HepG2 (cell line): ENCODE results near the gene ZNF91. TPM values are rescaled to one million over a fixed set of nuclear protein-coding genes. Genes with fewer than 3 reads are reported as not detected.

Experiments used
- HDAC2 ChIP-seq: sonication (generic); formaldehyde crosslinking; IDR thresholded peaks from 2 replicates; pipeline ENCODE4 v1.4.0; 2020; ENCODE audit warnings: missing genetic modification reagents
- HMG20B ChIP-seq: conservative IDR thresholded peaks from 2 replicates; pipeline ENCODE4 v1.6.1; 2016; ENCODE audit warnings: missing genetic modification reagents, missing compliant biosample characterization
- MATR3 ChIP-seq: sonication (generic); formaldehyde crosslinking; IDR thresholded peaks from 2 replicates; pipeline ENCODE4 v1.4.0; 2020; ENCODE audit warnings: missing genetic modification reagents
- NFRKB ChIP-seq: fragments of 450-650 bp; IDR thresholded peaks from 2 replicates; pipeline ENCODE4 v1.6.1; 2017
- SAFB2 ChIP-seq: sonication (generic); formaldehyde crosslinking; IDR thresholded peaks from 2 replicates; pipeline ENCODE4 v1.5.1; 2020; ENCODE audit warnings: missing genetic modification reagents, low read depth, mild to moderate bottlenecking, borderline replicate concordance
- SRF ChIP-seq: IDR thresholded peaks from 2 replicates; pipeline ENCODE4 v1.6.1; 2011; ENCODE audit warnings: mild to moderate bottlenecking, low read depth, low read length, moderate library complexity
- WIZ ChIP-seq: sonication (generic); formaldehyde crosslinking; IDR thresholded peaks from 2 replicates; pipeline ENCODE4 v1.5.1; 2020; ENCODE audit warnings: mild to moderate bottlenecking, missing genetic modification reagents
- ZNF296 ChIP-seq: sonication (generic); formaldehyde crosslinking; conservative IDR thresholded peaks from 2 replicates; pipeline ENCODE4 v1.5.0; 2020; ENCODE audit warnings: mild to moderate bottlenecking, missing genetic modification reagents
- ZNF431 ChIP-seq: sonication (generic); formaldehyde crosslinking; IDR thresholded peaks from 2 replicates; pipeline ENCODE4 v1.9.0; 2022; ENCODE audit warnings: missing genetic modification reagents, low read depth, mild to moderate bottlenecking, borderline replicate concordance
- ZNF776 ChIP-seq: sonication (generic); formaldehyde crosslinking; IDR thresholded peaks from 2 replicates; pipeline ENCODE4 v1.4.0; 2020; ENCODE audit warnings: mild to moderate bottlenecking, missing genetic modification reagents
- polyA plus RNA-seq, 8 experiments: library from polyadenylated mRNA; depleted of rRNA in 3 of 8; stranded (reverse) in 7 of 8; unstranded in 1 of 8; fragments of >200 nt; fragmentation: Illumina TruSeq in 4 of 8; extraction: Trizol in 4 of 8; gene quantifications; 2 replicates each; pipeline versions ENCODE4 v1.2.1 to v1.2.3, GENCODE V29; 2011 to 2016; ENCODE audit warnings: low read depth in 4 of 8, missing spikeins in 1 of 8, mixed read lengths in 1 of 8; ENCODE audit not compliant: insufficient read depth in 1 of 8
- total RNA-seq, 5 experiments: library from RNA; depleted of rRNA; stranded (reverse); fragments of >200 nt; fragmentation: Illumina TruSeq; extraction: Trizol; gene quantifications; 2 replicates each; pipeline ENCODE4 v1.2.3, GENCODE V29; 2016; ENCODE audit warnings: low read depth in 1 of 5
- TF ChIP-seq, protein P1 (sequence below): sonication (generic); formaldehyde crosslinking; IDR thresholded peaks from 2 replicates; pipeline ENCODE4 v1.4.0; 2020; ENCODE audit warnings: missing genetic modification reagents
- TF ChIP-seq, protein P2 (sequence below): sonication (generic); formaldehyde crosslinking; IDR thresholded peaks from 2 replicates; pipeline ENCODE4 v1.9.0; 2021; ENCODE audit warnings: missing genetic modification reagents, borderline replicate concordance
- TF ChIP-seq, protein P3 (sequence below): sonication (generic); formaldehyde crosslinking; IDR thresholded peaks from 2 replicates; pipeline ENCODE4 v1.8.0; 2022; ENCODE audit warnings: missing genetic modification reagents, mild to moderate bottlenecking, inconsistent platforms, borderline replicate concordance

Gene ZNF91
- total and polyA plus RNA-seq, 2 of the 13 experiments (the other 11 are each of a cell fraction or from before 2014, with no cell fraction given): 19.4 to 21.5 TPM

DNA sequence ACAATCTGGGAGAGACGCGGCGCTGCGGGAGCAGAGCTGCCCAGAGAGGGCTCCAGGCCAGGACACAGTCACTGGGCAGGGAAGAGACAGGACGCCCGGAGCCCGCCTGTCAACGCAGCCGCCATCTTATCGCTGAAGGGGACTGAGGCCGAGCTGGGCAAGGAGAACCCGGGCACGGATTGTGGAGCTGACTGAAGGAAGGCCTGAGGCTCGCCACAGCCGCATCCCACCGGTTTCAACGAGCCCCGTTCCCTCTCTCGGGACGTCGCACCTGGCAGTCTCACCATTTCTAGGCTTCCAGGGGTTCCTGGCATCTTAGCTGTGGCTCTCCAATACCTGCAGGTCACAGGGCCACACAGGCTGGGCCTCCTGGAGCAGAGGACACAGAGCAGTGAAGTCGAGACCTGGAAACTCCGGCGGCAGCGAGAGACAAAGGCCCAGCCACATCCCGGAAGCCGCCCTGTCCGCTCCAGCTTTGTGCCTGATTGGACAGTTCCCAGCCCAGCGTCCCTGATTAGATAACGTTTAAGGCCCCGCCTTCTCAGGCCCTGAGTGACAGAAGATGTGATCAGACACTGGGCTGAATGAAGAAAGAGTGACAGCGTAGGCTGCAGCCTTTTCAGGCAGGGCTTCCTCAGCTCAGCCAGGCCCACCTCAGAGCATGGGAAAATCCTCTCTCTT is at the start of gene ZNF91 (continued):
- TF ChIP-seq, protein P1, sequence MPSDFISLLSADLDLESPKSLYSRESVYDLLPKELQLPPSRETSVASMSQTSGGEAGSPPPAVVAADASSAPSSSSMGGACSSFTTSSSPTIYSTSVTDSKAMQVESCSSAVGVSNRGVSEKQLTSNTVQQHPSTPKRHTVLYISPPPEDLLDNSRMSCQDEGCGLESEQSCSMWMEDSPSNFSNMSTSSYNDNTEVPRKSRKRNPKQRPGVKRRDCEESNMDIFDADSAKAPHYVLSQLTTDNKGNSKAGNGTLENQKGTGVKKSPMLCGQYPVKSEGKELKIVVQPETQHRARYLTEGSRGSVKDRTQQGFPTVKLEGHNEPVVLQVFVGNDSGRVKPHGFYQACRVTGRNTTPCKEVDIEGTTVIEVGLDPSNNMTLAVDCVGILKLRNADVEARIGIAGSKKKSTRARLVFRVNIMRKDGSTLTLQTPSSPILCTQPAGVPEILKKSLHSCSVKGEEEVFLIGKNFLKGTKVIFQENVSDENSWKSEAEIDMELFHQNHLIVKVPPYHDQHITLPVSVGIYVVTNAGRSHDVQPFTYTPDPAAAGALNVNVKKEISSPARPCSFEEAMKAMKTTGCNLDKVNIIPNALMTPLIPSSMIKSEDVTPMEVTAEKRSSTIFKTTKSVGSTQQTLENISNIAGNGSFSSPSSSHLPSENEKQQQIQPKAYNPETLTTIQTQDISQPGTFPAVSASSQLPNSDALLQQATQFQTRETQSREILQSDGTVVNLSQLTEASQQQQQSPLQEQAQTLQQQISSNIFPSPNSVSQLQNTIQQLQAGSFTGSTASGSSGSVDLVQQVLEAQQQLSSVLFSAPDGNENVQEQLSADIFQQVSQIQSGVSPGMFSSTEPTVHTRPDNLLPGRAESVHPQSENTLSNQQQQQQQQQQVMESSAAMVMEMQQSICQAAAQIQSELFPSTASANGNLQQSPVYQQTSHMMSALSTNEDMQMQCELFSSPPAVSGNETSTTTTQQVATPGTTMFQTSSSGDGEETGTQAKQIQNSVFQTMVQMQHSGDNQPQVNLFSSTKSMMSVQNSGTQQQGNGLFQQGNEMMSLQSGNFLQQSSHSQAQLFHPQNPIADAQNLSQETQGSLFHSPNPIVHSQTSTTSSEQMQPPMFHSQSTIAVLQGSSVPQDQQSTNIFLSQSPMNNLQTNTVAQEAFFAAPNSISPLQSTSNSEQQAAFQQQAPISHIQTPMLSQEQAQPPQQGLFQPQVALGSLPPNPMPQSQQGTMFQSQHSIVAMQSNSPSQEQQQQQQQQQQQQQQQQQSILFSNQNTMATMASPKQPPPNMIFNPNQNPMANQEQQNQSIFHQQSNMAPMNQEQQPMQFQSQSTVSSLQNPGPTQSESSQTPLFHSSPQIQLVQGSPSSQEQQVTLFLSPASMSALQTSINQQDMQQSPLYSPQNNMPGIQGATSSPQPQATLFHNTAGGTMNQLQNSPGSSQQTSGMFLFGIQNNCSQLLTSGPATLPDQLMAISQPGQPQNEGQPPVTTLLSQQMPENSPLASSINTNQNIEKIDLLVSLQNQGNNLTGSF (CRISPR knock-in tag): peak; percentile 85
- TF ChIP-seq HDAC2 (CRISPR knock-in tag) (peak; percentile 43), HMG20B (CRISPR knock-in tag) (no peak), ZNF776 (CRISPR knock-in tag) (no peak), SRF (peak; percentile 54; the same call in 1 of the 2 replicates), WIZ (CRISPR knock-in tag) (no peak; the same call in 1 of the 2 replicates), MATR3 (CRISPR knock-in tag) (no peak), NFRKB (no peak), ZNF431 (CRISPR knock-in tag) (no peak), ZNF296 (CRISPR knock-in tag) (0 out of 2 replicates have a peak, but pooled peaks have one; percentile 12), SAFB2 (CRISPR knock-in tag) (no peak)
- TF ChIP-seq, protein P2, sequence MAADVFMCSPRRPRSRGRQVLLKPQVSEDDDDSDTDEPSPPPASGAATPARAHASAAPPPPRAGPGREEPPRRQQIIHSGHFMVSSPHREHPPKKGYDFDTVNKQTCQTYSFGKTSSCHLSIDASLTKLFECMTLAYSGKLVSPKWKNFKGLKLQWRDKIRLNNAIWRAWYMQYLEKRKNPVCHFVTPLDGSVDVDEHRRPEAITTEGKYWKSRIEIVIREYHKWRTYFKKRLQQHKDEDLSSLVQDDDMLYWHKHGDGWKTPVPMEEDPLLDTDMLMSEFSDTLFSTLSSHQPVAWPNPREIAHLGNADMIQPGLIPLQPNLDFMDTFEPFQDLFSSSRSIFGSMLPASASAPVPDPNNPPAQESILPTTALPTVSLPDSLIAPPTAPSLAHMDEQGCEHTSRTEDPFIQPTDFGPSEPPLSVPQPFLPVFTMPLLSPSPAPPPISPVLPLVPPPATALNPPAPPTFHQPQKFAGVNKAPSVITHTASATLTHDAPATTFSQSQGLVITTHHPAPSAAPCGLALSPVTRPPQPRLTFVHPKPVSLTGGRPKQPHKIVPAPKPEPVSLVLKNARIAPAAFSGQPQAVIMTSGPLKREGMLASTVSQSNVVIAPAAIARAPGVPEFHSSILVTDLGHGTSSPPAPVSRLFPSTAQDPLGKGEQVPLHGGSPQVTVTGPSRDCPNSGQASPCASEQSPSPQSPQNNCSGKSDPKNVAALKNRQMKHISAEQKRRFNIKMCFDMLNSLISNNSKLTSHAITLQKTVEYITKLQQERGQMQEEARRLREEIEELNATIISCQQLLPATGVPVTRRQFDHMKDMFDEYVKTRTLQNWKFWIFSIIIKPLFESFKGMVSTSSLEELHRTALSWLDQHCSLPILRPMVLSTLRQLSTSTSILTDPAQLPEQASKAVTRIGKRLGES: no peak
- TF ChIP-seq, protein P3, sequence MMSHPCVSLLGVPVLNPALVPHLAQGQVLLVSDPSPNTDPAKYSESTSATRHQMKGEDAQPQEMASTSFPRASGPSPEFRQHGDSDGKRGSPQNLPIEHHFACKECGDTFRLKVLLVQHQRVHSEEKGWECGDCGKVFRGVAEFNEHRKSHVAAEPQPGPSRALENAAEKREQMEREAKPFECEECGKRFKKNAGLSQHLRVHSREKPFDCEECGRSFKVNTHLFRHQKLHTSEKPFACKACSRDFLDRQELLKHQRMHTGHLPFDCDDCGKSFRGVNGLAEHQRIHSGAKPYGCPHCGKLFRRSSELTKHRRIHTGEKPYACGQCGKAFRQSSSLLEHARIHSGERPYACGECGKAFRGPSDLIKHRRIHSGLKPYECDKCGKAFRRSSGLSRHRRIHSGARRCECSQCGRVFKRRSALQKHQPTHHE (CRISPR knock-in tag): no peak
